Tibial nerve (tissue), 4 donors: ENCODE measurements around the gene CUTC. TPM values are rescaled to one million over a fixed set of nuclear protein-coding genes. Genes with fewer than 3 reads are reported as not detected.

ENCODE experiments used
- DNase-seq, 2 donors: peaks; one replicate each; pipeline ENCODE4 v3.0.0-alpha.2; 2019; ENCODE audit warnings: low spot score in 2 of 2
- H3K27ac ChIP-seq, 4 donors: fragments of 200-600 bp; sonication (generic) in 3 of 4; one replicate each; pipeline ENCODE4 v1.5.1; 2017 to 2019; ENCODE audit warnings: mild to moderate bottlenecking in 1 of 4
- H3K27me3 ChIP-seq, 2 donors: fragments of 200-600 bp; sonication (generic) in 1 of 2; one replicate each; pipeline versions ENCODE4 v1.5.1 to v1.6.0; 2017 to 2019
- H3K36me3 ChIP-seq, 3 donors: fragments of 200-600 bp; sonication (generic); one replicate each; pipeline ENCODE4 v1.5.1; 2018 to 2019
- H3K4me1 ChIP-seq, 4 donors: fragments of 200-600 bp; sonication (generic) in 3 of 4; one replicate each; pipeline ENCODE4 v1.5.1; 2017 to 2019
- H3K4me3 ChIP-seq, 4 donors: fragments of 200-600 bp; sonication (generic) in 3 of 4; one replicate each; pipeline ENCODE4 v1.5.1; 2017 to 2019; ENCODE audit warnings: mild to moderate bottlenecking in 1 of 4, moderate library complexity in 1 of 4
- H3K9me3 ChIP-seq, 4 donors: fragments of 200-600 bp; sonication (generic) in 3 of 4; one replicate each; pipeline ENCODE4 v1.5.1; 2017 to 2019
- EP300 ChIP-seq, 2 donors: sonication (generic); formaldehyde crosslinking; IDR thresholded peaks; one replicate each; pipeline ENCODE4 v1.6.1; 2017; ENCODE audit warnings: antibody characterized with exemption in 2 of 2, mild to moderate bottlenecking in 1 of 2
- POLR2A ChIP-seq, 2 donors: fragments of 450-650 bp; IDR thresholded peaks; one replicate each; pipeline ENCODE4 v1.6.1; 2017; ENCODE audit warnings: antibody characterized with exemption in 2 of 2, mild to moderate bottlenecking in 2 of 2, moderate library complexity in 2 of 2
- WGBS, 2 donors: methylation state at CpG; one replicate each; pipeline ENCODE4 v1.1.5; 2018; 5-methylcytosine and 5-hydroxymethylcytosine counted together
- total RNA-seq, 4 donors: library from RNA; depleted of rRNA; stranded (reverse); fragments of >200 nt; gene quantifications; one replicate each; pipeline ENCODE4 v1.1.0, GENCODE V29; 2016
- TF ChIP-seq, protein P1 (sequence below), 5 experiments: fragments of 200-600 bp in 3 of 5; fragments of 450-650 bp in 2 of 5; sonication (generic) in 3 of 5; IDR thresholded peaks; one replicate each; pipeline ENCODE4 v1.5.1; 2016 to 2019; ENCODE audit warnings: antibody characterized with exemption in 5 of 5, mild to moderate bottlenecking in 3 of 5, moderate library complexity in 2 of 5

The CUTC gene
- total RNA-seq, 4 donors from 2014 or later, result 21.9 to 55.7 (median 40.1) TPM

GRCh38 chr10:99748823-99749451 lies 16.9 kb downstream of the CUTC start:
- H3K27me3 ChIP-seq, result no peaks in the 10 kb centered on the region
- TF ChIP-seq, protein P1, sequence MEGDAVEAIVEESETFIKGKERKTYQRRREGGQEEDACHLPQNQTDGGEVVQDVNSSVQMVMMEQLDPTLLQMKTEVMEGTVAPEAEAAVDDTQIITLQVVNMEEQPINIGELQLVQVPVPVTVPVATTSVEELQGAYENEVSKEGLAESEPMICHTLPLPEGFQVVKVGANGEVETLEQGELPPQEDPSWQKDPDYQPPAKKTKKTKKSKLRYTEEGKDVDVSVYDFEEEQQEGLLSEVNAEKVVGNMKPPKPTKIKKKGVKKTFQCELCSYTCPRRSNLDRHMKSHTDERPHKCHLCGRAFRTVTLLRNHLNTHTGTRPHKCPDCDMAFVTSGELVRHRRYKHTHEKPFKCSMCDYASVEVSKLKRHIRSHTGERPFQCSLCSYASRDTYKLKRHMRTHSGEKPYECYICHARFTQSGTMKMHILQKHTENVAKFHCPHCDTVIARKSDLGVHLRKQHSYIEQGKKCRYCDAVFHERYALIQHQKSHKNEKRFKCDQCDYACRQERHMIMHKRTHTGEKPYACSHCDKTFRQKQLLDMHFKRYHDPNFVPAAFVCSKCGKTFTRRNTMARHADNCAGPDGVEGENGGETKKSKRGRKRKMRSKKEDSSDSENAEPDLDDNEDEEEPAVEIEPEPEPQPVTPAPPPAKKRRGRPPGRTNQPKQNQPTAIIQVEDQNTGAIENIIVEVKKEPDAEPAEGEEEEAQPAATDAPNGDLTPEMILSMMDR (IDR thresholded peaks at IDR 0.05), result no peak
- TF ChIP-seq EP300 (IDR thresholded peaks at IDR 0.05) (no peak), POLR2A (IDR thresholded peaks at IDR 0.05) (no peak)
- peaks cover 0 to 99% (median 11%) of the 10 kb centered on the region in 3 donors for H3K36me3 ChIP-seq
- H3K4me1 ChIP-seq, result no peaks in the 10 kb centered on the region
- H3K9me3 ChIP-seq, result no peaks in the 10 kb centered on the region
- no peak for DNase-seq
- no peak overlapping the region for H3K4me3 ChIP-seq
- 92 to 96% methylated on average over 2 of the region's 2 CpGs for WGBS, 2 donors
- no peak overlapping the region for H3K27ac ChIP-seq

GRCh38 chr10:99750641-99751040 lies 18.6 kb downstream of the CUTC start:
- no peaks in the 10 kb centered on the region for H3K9me3 ChIP-seq
- no peak overlapping the region for H3K4me3 ChIP-seq
- H3K27me3 ChIP-seq, result no peaks in the 10 kb centered on the region
- DNase-seq, result no peak
- no peaks in the 10 kb centered on the region for H3K4me1 ChIP-seq
- H3K27ac ChIP-seq, result no peak overlapping the region
- no peak for TF ChIP-seq POLR2A (IDR thresholded peaks at IDR 0.05)
- TF ChIP-seq, protein P1 (IDR thresholded peaks at IDR 0.05), result no peak
- no peak for TF ChIP-seq EP300 (IDR thresholded peaks at IDR 0.05)
- peaks cover 0 to 99% (median 4%) of the 10 kb centered on the region in 3 donors for H3K36me3 ChIP-seq

DNA sequence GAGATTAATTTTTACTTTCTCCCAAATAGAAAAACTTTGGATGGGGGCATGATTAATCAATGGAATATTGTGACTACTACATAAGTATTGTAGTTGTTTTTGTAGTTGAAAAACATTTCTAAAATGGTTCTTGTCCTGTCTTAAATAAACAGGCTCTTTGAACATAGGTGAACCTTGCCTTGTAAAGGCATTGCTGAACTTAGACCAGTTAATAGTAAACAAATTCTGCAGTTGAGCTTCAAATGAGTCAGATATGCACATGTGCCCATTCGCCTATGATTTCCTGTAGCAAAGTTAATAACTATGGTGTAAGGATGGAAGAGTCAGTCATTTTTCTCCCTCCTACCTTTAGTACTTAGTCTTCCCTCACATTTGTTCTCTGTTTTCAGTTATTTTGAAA lies 22.6 kb downstream of the CUTC start:
- TF ChIP-seq, protein P1 (IDR thresholded peaks at IDR 0.05), result no peak
- TF ChIP-seq EP300 (IDR thresholded peaks at IDR 0.05), result no peak
- no peak for TF ChIP-seq POLR2A (IDR thresholded peaks at IDR 0.05)
- Histone ChIP-seq H3K9me3 (no peaks in the 10 kb centered on the region), H3K27me3 (no peaks in the 10 kb centered on the region), H3K4me1 (no peaks in the 10 kb centered on the region), H3K36me3 (peaks cover 0 to 98% (median 5%) of the 10 kb centered on the region in 3 donors), H3K4me3 (no peak overlapping the region), H3K27ac (no peak overlapping the region)
- no peak for DNase-seq
- 94 to 95% methylated on average over 1 of the region's 1 CpG for WGBS, 2 donors

DNA sequence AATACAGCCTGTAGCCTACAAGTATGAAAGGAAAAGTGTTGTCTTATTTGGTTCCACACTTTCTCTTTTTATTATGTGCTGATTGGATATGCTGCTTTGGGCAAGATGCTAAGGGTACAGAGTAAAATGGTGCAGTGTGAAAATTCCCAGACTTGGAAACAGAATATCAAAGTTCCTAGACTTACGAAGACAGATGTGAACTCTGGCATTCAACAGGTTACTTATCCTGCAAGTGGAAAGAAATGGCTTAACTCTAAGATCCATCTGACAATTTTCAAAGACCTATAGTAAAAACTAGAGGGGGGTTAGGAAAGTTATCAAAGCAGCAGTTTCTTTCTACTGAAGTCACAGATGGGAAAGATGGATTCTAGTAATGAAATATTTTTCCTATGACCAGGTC lies 24.1 kb downstream of the CUTC start:
- DNase-seq, result no peak
- Histone ChIP-seq H3K27ac (no peak overlapping the region), H3K4me1 (no peaks in the 10 kb centered on the region), H3K27me3 (no peaks in the 10 kb centered on the region), H3K36me3 (peaks cover 0 to 98% (median 11%) of the 10 kb centered on the region in 3 donors), H3K4me3 (no peak overlapping the region), H3K9me3 (peaks cover 0 to 7% (median 0%) of the 10 kb centered on the region in 4 donors)
- no peak for TF ChIP-seq EP300 (IDR thresholded peaks at IDR 0.05)
- no peak for TF ChIP-seq POLR2A (IDR thresholded peaks at IDR 0.05)
- TF ChIP-seq, protein P1 (IDR thresholded peaks at IDR 0.05), result no peak
- 88 to 93% methylated on average over 1 of the region's 1 CpG for WGBS, 2 donors

GRCh38 chr10:99758211-99758891 lies 26.3 kb downstream of the CUTC start:
- 78 to 80% methylated on average over 2 of the region's 2 CpGs for WGBS, 2 donors
- Histone ChIP-seq H3K4me1 (no peaks in the 10 kb centered on the region), H3K4me3 (no peak overlapping the region), H3K36me3 (peaks cover 0 to 91% (median 11%) of the 10 kb centered on the region in 3 donors), H3K27me3 (no peaks in the 10 kb centered on the region), H3K27ac (no peak overlapping the region), H3K9me3 (peaks cover 0 to 7% (median 0%) of the 10 kb centered on the region in 4 donors)
- no peak for DNase-seq
- TF ChIP-seq, protein P1 (IDR thresholded peaks at IDR 0.05), result no peak
- TF ChIP-seq EP300 (IDR thresholded peaks at IDR 0.05), result peak in 1 of 2 donors; percentile 9
